A549 (cell line): ENCODE data around the gene NAA40. TPM values are rescaled to one million over a fixed set of nuclear protein-coding genes. Genes with fewer than 3 reads are reported as not detected.

Experiments used
- ATAC-seq, 2 experiments: fragments of 200-7000 bp in 1 of 2; fragments of >200 bp in 1 of 2; cut with Nextera tagmentation in 1 of 2; cut with Tn5 transposase in 1 of 2; 3 replicates each; pipeline versions ENCODE4 v1.8.0 to v1.9.1; 2018 to 2020; ENCODE audit warnings: mild to moderate bottlenecking in 1 of 2, moderate library complexity in 1 of 2
- CTCF ChIA-PET: fragments of 300-600 bp; sonication (Branson Sonifier 250); formaldehyde crosslinking; extraction: SDS; loops from one replicate; lab custom pipeline; 2021; ENCODE audit warnings: antibody characterized with exemption, inconsistent platforms; lab: Yijun Ruan, JAX
- POLR2A ChIA-PET: fragments of 350-600 bp; formaldehyde crosslinking; extraction: SDS; loops from one replicate; lab custom pipeline; 2021; ENCODE audit warnings: antibody characterized with exemption, inconsistent platforms; lab: Yijun Ruan, JAX
- DNase-seq, 2 experiments: peaks; one replicate each; pipeline versions ENCODE4 v3.0.0 to v3.0.0-alpha.2; 2011 to 2016; ENCODE audit warnings: low read depth in 1 of 2, low spot score in 1 of 2
- FAIRE-seq: peaks from 2 replicates; lab custom pipeline; 2011; peaks lifted over from hg19 to GRCh38; lab: Jason Lieb, UNC
- H3K27ac ChIP-seq, 2 experiments: fragments of >200 bp; sonication (Bioruptor Twin); formaldehyde crosslinking; 3 replicates each; pipeline ENCODE4 v1.5.1; 2016 to 2017
- H3K4me1 ChIP-seq: fragments of >200 bp; sonication (Bioruptor Twin); formaldehyde crosslinking; 3 replicates; pipeline ENCODE4 v1.6.1; 2016
- H3K4me2 ChIP-seq: fragments of >200 bp; sonication (Bioruptor Twin); formaldehyde crosslinking; 3 replicates; pipeline ENCODE4 v1.6.1; 2016
- H3K4me3 ChIP-seq: fragments of >200 bp; sonication (Bioruptor Twin); formaldehyde crosslinking; 3 replicates; pipeline ENCODE4 v1.5.1; 2016
- H3K9me3 ChIP-seq: fragments of >200 bp; sonication (Bioruptor Twin); formaldehyde crosslinking; 3 replicates; pipeline ENCODE4 v1.6.1; 2016
- BHLHE40 ChIP-seq: IDR thresholded peaks from 2 replicates; pipeline ENCODE4 v1.6.1; 2012; ENCODE audit warnings: low read depth, low read length, inconsistent platforms
- CBX2 ChIP-seq: fragments of 200-600 bp; sonication (generic); IDR thresholded peaks from 2 replicates; pipeline ENCODE4 v1.6.1; 2016; ENCODE audit warnings: low read depth, mild to moderate bottlenecking, borderline replicate concordance
- CBX8 ChIP-seq: fragments of 200-600 bp; sonication (generic); IDR thresholded peaks from 2 replicates; pipeline ENCODE4 v1.6.1; 2016
- CEBPB ChIP-seq, 2 experiments: fragments of >200 bp in 1 of 2; sonication (Bioruptor Twin) in 1 of 2; formaldehyde crosslinking in 1 of 2; IDR thresholded peaks; 2 replicates each; pipeline ENCODE4 v1.6.1; 2012 to 2016
- CHD4 ChIP-seq: fragments of 200-600 bp; sonication (generic); IDR thresholded peaks from 2 replicates; pipeline ENCODE4 v1.6.1; 2016; ENCODE audit warnings: antibody characterized with exemption, mild to moderate bottlenecking, borderline replicate concordance
- EHF ChIP-seq: fragments of 250-450 bp; sonication (Bioruptor Pico); IDR thresholded peaks from 2 replicates; pipeline ENCODE4 v1.5.0; 2020; ENCODE audit warnings: mild to moderate bottlenecking
- EP300 ChIP-seq, 2 experiments: fragments of >200 bp; sonication (Bioruptor Twin); formaldehyde crosslinking; IDR thresholded peaks; 2 replicates in 1 of 2; 3 replicates in 1 of 2; pipeline ENCODE4 v1.6.1; 2016 to 2017
- FOSB ChIP-seq: fragments of 250-450 bp; sonication (Bioruptor Pico); IDR thresholded peaks from 2 replicates; pipeline ENCODE4 v1.5.0; 2020; ENCODE audit warnings: mild to moderate bottlenecking, moderate library complexity
- GATA3 ChIP-seq: IDR thresholded peaks from 2 replicates; pipeline ENCODE4 v1.6.1; 2012; ENCODE audit warnings: borderline replicate concordance
- HOXB13 ChIP-seq: fragments of 250-450 bp; sonication (Bioruptor Pico); IDR thresholded peaks from 2 replicates; pipeline ENCODE4 v1.5.0; 2020; ENCODE audit warnings: low read depth, mild to moderate bottlenecking, moderate library complexity
- KDM1A ChIP-seq: fragments of 200-600 bp; sonication (generic); IDR thresholded peaks from 2 replicates; pipeline ENCODE4 v1.6.1; 2016; ENCODE audit warnings: low read depth, mild to moderate bottlenecking
- PHF8 ChIP-seq: fragments of 200-600 bp; sonication (generic); IDR thresholded peaks from 2 replicates; pipeline ENCODE4 v1.6.1; 2016; ENCODE audit warnings: low read depth, mild to moderate bottlenecking, antibody characterized with exemption, moderate library complexity, borderline replicate concordance
- POLR2A ChIP-seq: IDR thresholded peaks from 2 replicates; pipeline ENCODE4 v1.6.1; 2012; ENCODE audit warnings: mild to moderate bottlenecking, low read length
- POLR2AphosphoS2 ChIP-seq: conservative IDR thresholded peaks from 2 replicates; pipeline ENCODE4 v1.6.1; 2012; ENCODE audit warnings: low read length, improper control_type of control experiment, inconsistent platforms
- RAD21 ChIP-seq, 2 experiments: fragments of >200 bp in 1 of 2; sonication (Bioruptor Twin) in 1 of 2; formaldehyde crosslinking in 1 of 2; IDR thresholded peaks in 1 of 2; conservative IDR thresholded peaks in 1 of 2; 2 replicates in 1 of 2; 3 replicates in 1 of 2; pipeline ENCODE4 v1.6.1; 2012 to 2018; ENCODE audit warnings: inconsistent platforms in 1 of 2
- RCOR1 ChIP-seq: fragments of 150-350 bp; IDR thresholded peaks from 2 replicates; pipeline ENCODE4 v1.6.1; 2014; ENCODE audit warnings: antibody characterized with exemption, low read length, low read depth
- RFX5 ChIP-seq: fragments of 450-650 bp; IDR thresholded peaks from 2 replicates; pipeline ENCODE4 v1.7.1; 2014; ENCODE audit warnings: antibody characterized with exemption, mild to moderate bottlenecking, moderate library complexity
- RNF2 ChIP-seq: fragments of 200-600 bp; sonication (generic); IDR thresholded peaks from 2 replicates; pipeline ENCODE4 v1.6.1; 2016; ENCODE audit warnings: low read depth, mild to moderate bottlenecking, antibody characterized with exemption, moderate library complexity, borderline replicate concordance
- SMC3 ChIP-seq: fragments of >200 bp; sonication (Bioruptor Twin); formaldehyde crosslinking; IDR thresholded peaks from 3 replicates; pipeline ENCODE4 v1.6.1; 2018; ENCODE audit warnings: inconsistent platforms
- SREBF2 ChIP-seq: fragments of 450-650 bp; IDR thresholded peaks from 2 replicates; pipeline ENCODE4 v1.6.1; 2014; ENCODE audit warnings: mild to moderate bottlenecking, moderate library complexity
- TP53 ChIP-seq: fragments of 250-450 bp; sonication (Bioruptor Pico); IDR thresholded peaks from 2 replicates; pipeline ENCODE4 v1.5.0; 2021; ENCODE audit warnings: mild to moderate bottlenecking, moderate library complexity
- ZNF302 ChIP-seq: fragments of 250-450 bp; sonication (Bioruptor Pico); IDR thresholded peaks from 2 replicates; pipeline ENCODE4 v1.9.0; 2021; ENCODE audit warnings: inconsistent platforms, mild to moderate bottlenecking, moderate library complexity
- WGBS: methylation state at CpG from one replicate; pipeline ENCODE4 v1.1.6; 2017; ENCODE audit errors: missing lambda C conversion rate; 5-methylcytosine and 5-hydroxymethylcytosine counted together
- polyA plus RNA-seq, 4 experiments: library from polyadenylated mRNA; depleted of rRNA in 3 of 4; stranded (reverse); fragments of >200 nt; fragmentation: RNase III in 1 of 4; extraction: RNeasy Plus Mini Kit Qiagen cat#74134 plus additional on column Dnase treatment in 1 of 4; gene quantifications; 2 replicates in 3 of 4; 3 replicates in 1 of 4; pipeline ENCODE4 v1.2.3, GENCODE V29; 2011 to 2017
- TF ChIP-seq, protein P1 (sequence below): fragments of 450-650 bp; IDR thresholded peaks from 2 replicates; pipeline ENCODE4 v1.6.1; 2014; ENCODE audit warnings: antibody characterized with exemption
- TF ChIP-seq, protein P2 (sequence below): IDR thresholded peaks from 2 replicates; pipeline ENCODE4 v1.6.1; 2012
- TF ChIP-seq, protein P3 (sequence below): fragments of 200-600 bp; sonication (generic); IDR thresholded peaks from 2 replicates; pipeline ENCODE4 v1.6.1; 2016; ENCODE audit warnings: antibody characterized with exemption, mild to moderate bottlenecking, moderate library complexity
- TF ChIP-seq, protein P4 (sequence below): fragments of 150-350 bp; IDR thresholded peaks from 2 replicates; pipeline ENCODE4 v1.6.1; 2014; ENCODE audit warnings: low read depth, mild to moderate bottlenecking, low read length

Gene NAA40
- polyA plus RNA-seq, 2 of the 4 experiments (the other 2 are of a cell fraction): 21.9 to 32.0 TPM

DNA sequence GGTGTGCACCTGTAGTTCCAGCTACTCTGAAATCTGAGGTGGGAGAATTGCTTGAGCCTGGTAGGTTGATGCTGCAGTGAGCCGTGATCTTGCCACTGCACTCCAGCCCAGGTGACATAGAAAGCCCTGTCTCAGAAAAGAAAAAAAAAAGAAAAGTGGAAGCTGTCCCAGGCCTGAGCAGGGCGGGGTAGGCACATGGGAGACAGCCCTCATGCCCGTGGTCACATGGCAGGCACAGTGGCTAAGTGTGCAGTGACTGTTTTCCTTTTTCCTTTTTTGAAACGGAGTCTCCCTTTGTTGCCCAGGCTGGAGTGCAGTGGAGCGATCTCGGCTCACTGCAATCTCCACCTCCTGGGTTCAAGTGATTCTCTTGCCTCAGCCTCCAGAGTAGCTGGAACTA lies 55.2 kb downstream of the NAA40 start (continued):
- TF ChIP-seq HOXB13 (CRISPR knock-in tag) (no peak), RFX5 (no peak), EHF (CRISPR knock-in tag) (no peak), POLR2A (no peak)

DNA sequence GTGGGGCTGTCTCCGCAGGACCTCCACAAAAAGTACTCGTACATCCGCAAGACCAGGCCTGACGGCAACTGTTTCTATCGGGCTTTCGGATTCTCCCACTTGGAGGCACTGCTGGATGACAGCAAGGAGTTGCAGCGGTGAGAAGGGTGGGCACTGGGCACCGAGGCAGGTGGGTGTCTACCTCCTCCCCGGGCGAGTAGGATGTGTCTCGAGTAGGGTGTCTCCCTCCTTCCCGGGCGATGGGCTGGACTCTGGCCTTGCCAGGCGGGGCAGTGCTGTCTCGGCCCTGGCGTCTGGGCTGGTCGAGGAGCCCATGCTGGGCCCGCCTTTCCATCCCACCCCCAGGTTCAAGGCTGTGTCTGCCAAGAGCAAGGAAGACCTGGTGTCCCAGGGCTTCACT lies 57.7 kb downstream of the NAA40 start:
- DNase-seq (no peak), ATAC-seq (no peak), FAIRE-seq (no peak)
- no peak for TF ChIP-seq PHF8
- TF ChIP-seq, protein P1, sequence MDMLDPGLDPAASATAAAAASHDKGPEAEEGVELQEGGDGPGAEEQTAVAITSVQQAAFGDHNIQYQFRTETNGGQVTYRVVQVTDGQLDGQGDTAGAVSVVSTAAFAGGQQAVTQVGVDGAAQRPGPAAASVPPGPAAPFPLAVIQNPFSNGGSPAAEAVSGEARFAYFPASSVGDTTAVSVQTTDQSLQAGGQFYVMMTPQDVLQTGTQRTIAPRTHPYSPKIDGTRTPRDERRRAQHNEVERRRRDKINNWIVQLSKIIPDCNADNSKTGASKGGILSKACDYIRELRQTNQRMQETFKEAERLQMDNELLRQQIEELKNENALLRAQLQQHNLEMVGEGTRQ: no peak
- TF ChIP-seq CBX2: no peak
- no peaks in the 10 kb centered on the region for H3K9me3 ChIP-seq
- 98% methylated on average over 12 of the region's 18 CpGs for WGBS
- POLR2A ChIA-PET: no interaction called here
- H3K4me1 ChIP-seq: no peaks in the 10 kb centered on the region
- no peak overlapping the region for H3K4me2 ChIP-seq
- no peak overlapping the region for H3K27ac ChIP-seq
- CTCF ChIA-PET: no interaction called here
- H3K4me3 ChIP-seq: no peak overlapping the region

DNA sequence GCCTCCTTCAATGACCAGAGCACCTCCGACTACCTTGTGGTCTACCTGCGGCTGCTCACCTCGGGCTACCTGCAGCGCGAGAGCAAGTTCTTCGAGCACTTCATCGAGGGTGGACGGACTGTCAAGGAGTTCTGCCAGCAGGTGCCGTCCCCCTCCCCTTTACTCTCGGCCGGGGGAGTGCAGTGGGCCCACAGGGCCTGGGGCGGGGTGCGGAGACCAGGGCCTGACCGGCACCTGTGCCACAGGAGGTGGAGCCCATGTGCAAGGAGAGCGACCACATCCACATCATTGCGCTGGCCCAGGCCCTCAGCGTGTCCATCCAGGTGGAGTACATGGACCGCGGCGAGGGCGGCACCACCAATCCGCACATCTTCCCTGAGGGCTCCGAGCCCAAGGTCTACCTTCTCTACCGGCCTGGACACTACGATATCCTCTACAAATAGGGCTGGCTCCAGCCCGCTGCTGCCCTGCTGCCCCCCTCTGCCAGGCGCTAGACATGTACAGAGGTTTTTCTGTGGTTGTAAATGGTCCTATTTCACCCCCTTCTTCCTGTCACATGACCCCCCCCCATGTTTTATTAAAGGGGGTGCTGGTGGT lies 58.4 kb downstream of the NAA40 start:
- ChIA-PET POLR2A (interaction anchor here (1.2 kb wide), 1 partner anchor 11 kb away, joined by 4 read pairs; no protein-coding TSS in a partner anchor), CTCF (interaction anchor here (1.3 to 1.9 kb wide), 2 partner anchors 10 to 152 kb away, joined by 4 to 19 read pairs; no protein-coding TSS in a partner anchor)
- no peak overlapping the region for H3K4me3 ChIP-seq
- no peak overlapping the region for H3K4me2 ChIP-seq
- DNase-seq: no peak
- no peak for ATAC-seq
- H3K9me3 ChIP-seq: no peaks in the 10 kb centered on the region
- no peaks in the 10 kb centered on the region for H3K4me1 ChIP-seq
- no peak overlapping the region for H3K27ac ChIP-seq
- WGBS: 95% methylated on average over 27 of the region's 27 CpGs
- TF ChIP-seq, protein P2, sequence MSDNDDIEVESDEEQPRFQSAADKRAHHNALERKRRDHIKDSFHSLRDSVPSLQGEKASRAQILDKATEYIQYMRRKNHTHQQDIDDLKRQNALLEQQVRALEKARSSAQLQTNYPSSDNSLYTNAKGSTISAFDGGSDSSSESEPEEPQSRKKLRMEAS: no peak
- TF ChIP-seq EP300 (IDR thresholded peaks at IDR 0.05) (no peak), SREBF2 (no peak), RNF2 (no peak), CHD4 (no peak), GATA3 (no peak), BHLHE40 (no peak), CBX8 (no peak), POLR2AphosphoS2 (no peak), KDM1A (no peak), CEBPB (IDR thresholded peaks at IDR 0.05) (no peak), TP53 (CRISPR knock-in tag) (no peak), FOSB (CRISPR knock-in tag) (no peak), SMC3 (no peak), RCOR1 (no peak), RAD21 (conservative IDR thresholded peaks at IDR 0.05 in 1 of 2, IDR thresholded peaks at IDR 0.05 in 1 of 2) (no peak), ZNF302 (no peak)
- TF ChIP-seq, protein P3, sequence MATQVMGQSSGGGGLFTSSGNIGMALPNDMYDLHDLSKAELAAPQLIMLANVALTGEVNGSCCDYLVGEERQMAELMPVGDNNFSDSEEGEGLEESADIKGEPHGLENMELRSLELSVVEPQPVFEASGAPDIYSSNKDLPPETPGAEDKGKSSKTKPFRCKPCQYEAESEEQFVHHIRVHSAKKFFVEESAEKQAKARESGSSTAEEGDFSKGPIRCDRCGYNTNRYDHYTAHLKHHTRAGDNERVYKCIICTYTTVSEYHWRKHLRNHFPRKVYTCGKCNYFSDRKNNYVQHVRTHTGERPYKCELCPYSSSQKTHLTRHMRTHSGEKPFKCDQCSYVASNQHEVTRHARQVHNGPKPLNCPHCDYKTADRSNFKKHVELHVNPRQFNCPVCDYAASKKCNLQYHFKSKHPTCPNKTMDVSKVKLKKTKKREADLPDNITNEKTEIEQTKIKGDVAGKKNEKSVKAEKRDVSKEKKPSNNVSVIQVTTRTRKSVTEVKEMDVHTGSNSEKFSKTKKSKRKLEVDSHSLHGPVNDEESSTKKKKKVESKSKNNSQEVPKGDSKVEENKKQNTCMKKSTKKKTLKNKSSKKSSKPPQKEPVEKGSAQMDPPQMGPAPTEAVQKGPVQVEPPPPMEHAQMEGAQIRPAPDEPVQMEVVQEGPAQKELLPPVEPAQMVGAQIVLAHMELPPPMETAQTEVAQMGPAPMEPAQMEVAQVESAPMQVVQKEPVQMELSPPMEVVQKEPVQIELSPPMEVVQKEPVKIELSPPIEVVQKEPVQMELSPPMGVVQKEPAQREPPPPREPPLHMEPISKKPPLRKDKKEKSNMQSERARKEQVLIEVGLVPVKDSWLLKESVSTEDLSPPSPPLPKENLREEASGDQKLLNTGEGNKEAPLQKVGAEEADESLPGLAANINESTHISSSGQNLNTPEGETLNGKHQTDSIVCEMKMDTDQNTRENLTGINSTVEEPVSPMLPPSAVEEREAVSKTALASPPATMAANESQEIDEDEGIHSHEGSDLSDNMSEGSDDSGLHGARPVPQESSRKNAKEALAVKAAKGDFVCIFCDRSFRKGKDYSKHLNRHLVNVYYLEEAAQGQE: no peak
- TF ChIP-seq, protein P4, sequence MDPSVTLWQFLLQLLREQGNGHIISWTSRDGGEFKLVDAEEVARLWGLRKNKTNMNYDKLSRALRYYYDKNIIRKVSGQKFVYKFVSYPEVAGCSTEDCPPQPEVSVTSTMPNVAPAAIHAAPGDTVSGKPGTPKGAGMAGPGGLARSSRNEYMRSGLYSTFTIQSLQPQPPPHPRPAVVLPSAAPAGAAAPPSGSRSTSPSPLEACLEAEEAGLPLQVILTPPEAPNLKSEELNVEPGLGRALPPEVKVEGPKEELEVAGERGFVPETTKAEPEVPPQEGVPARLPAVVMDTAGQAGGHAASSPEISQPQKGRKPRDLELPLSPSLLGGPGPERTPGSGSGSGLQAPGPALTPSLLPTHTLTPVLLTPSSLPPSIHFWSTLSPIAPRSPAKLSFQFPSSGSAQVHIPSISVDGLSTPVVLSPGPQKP: no peak
- no peak for FAIRE-seq
